Astrocyte (in vitro differentiated cells and primary cell): Measurements from ENCODE around the gene MYL7. TPM values are rescaled to one million over a fixed set of nuclear protein-coding genes. Genes with fewer than 3 reads are reported as not detected.

Experiments
- DNase-seq: peaks from one replicate; pipeline ENCODE4 v3.0.0-alpha.2; 2010; ENCODE audit warnings: low read depth
- FAIRE-seq: peaks from 2 replicates; lab custom pipeline; 2011; peaks lifted over from hg19 to GRCh38; lab: Jason Lieb, UNC
- H2AFZ ChIP-seq: 2 replicates; pipeline ENCODE4 v1.6.0; 2012; ENCODE audit warnings: low read depth, low read length, inconsistent platforms
- H3K27ac ChIP-seq: 2 replicates; pipeline ENCODE4 v1.5.1; 2011; ENCODE audit warnings: low read depth, low read length, inconsistent platforms
- H3K27me3 ChIP-seq: 2 replicates; pipeline ENCODE4 v1.6.0; 2011; ENCODE audit warnings: low read length, inconsistent platforms; ENCODE audit not compliant: insufficient read depth
- H3K36me3 ChIP-seq: 2 replicates; pipeline ENCODE4 v1.5.1; 2011; ENCODE audit warnings: low read length, inconsistent platforms; ENCODE audit not compliant: insufficient read depth
- H3K4me1 ChIP-seq: 2 replicates; pipeline ENCODE4 v1.5.1; 2011; ENCODE audit warnings: low read length, inconsistent platforms; ENCODE audit not compliant: insufficient read depth
- H3K4me2 ChIP-seq: 2 replicates; pipeline ENCODE4 v1.6.0; 2012; ENCODE audit warnings: low read length, inconsistent platforms
- H3K4me3 ChIP-seq: 2 replicates; pipeline ENCODE4 v1.5.1; 2011; ENCODE audit warnings: low read depth, mild to moderate bottlenecking, low read length, inconsistent platforms; ENCODE audit not compliant: insufficient read depth
- H3K79me2 ChIP-seq: 2 replicates; pipeline ENCODE4 v1.6.0; 2012; ENCODE audit warnings: mild to moderate bottlenecking, low read length, inconsistent platforms; ENCODE audit not compliant: insufficient read depth
- H3K9ac ChIP-seq: 2 replicates; pipeline ENCODE4 v1.6.0; 2012; ENCODE audit warnings: mild to moderate bottlenecking, low read length, inconsistent platforms
- H3K9me3 ChIP-seq: 2 replicates; pipeline ENCODE4 v1.5.1; 2012; ENCODE audit warnings: low read depth, mild to moderate bottlenecking, low read length, inconsistent platforms; ENCODE audit not compliant: insufficient read depth
- H4K20me1 ChIP-seq: 2 replicates; pipeline ENCODE4 v1.6.0; 2012; ENCODE audit warnings: low read length, inconsistent platforms; ENCODE audit not compliant: insufficient read depth
- H3K27ac Mint-ChIP-seq: one replicate; pipeline ENCODE4 v1.8.0; 2021; ENCODE audit warnings: mild to moderate bottlenecking, mixed read lengths; ENCODE audit not compliant: unreplicated experiment
- H3K27me3 Mint-ChIP-seq: one replicate; pipeline ENCODE4 v1.8.0; 2021; ENCODE audit warnings: low read depth, mixed read lengths; ENCODE audit not compliant: unreplicated experiment
- H3K36me3 Mint-ChIP-seq: one replicate; pipeline ENCODE4 v1.8.0; 2021; ENCODE audit warnings: low read depth, mixed read lengths; ENCODE audit not compliant: unreplicated experiment
- H3K4me1 Mint-ChIP-seq: one replicate; pipeline ENCODE4 v1.8.0; 2021; ENCODE audit warnings: low read depth, mixed read lengths; ENCODE audit not compliant: unreplicated experiment
- H3K4me3 Mint-ChIP-seq: one replicate; pipeline ENCODE4 v1.8.0; 2021; ENCODE audit warnings: mild to moderate bottlenecking, moderate library complexity, mixed read lengths; ENCODE audit not compliant: unreplicated experiment
- H3K9me3 Mint-ChIP-seq: one replicate; pipeline ENCODE4 v1.8.0; 2021; ENCODE audit warnings: mild to moderate bottlenecking, mixed read lengths; ENCODE audit not compliant: unreplicated experiment
- CTCF ChIP-seq: IDR thresholded peaks from 2 replicates; pipeline ENCODE4 v1.5.1; 2011; ENCODE audit warnings: low read depth, mild to moderate bottlenecking, inconsistent platforms, low read length, moderate library complexity; ENCODE audit not compliant: insufficient read depth
- EZH2 ChIP-seq: IDR thresholded peaks from 2 replicates; pipeline ENCODE4 v1.6.1; 2012; ENCODE audit warnings: mild to moderate bottlenecking, low read length, inconsistent platforms; ENCODE audit not compliant: insufficient read depth
- total RNA-seq: library from RNA; stranded (reverse); gene quantifications from 2 replicates; pipeline ENCODE4 v1.2.1, GENCODE V29; 2021

The MYL7 gene
- total RNA-seq, 1 donor from 2014 or later = 60.0 TPM

GRCh38 chr7:44139311-44140010 is 1.7 kb downstream of the MYL7 start:
- Histone ChIP-seq H3K27ac (no peak overlapping the region), H3K4me3 (no peak overlapping the region), H2AFZ (no peak overlapping the region), H3K9ac (no peak overlapping the region), H3K79me2 (no peaks in the 10 kb centered on the region), H4K20me1 (no peaks in the 10 kb centered on the region), H3K4me2 (no peak overlapping the region), H3K4me1 (no peaks in the 10 kb centered on the region), H3K9me3 (no peaks in the 10 kb centered on the region), H3K27me3 (no peaks in the 10 kb centered on the region), H3K36me3 (no peaks in the 10 kb centered on the region)
- peaks cover 5% of the 10 kb centered on the region for H3K4me1 Mint-ChIP-seq
- H3K36me3 Mint-ChIP-seq = no peaks in the 10 kb centered on the region
- no peaks in the 10 kb centered on the region for H3K9me3 Mint-ChIP-seq
- peaks cover 27% of the 10 kb centered on the region for H3K27me3 Mint-ChIP-seq
- no peak for TF ChIP-seq EZH2
- no peak for TF ChIP-seq CTCF
- no peak overlapping the region for H3K27ac Mint-ChIP-seq
- no peak overlapping the region for H3K4me3 Mint-ChIP-seq
- DNase-seq (no peak), FAIRE-seq (no peak)

- FAIRE-seq = no peak
- no peak overlapping the region for H3K27ac ChIP-seq
- no peak for DNase-seq
- H3K9ac ChIP-seq = no peak overlapping the region
- H2AFZ ChIP-seq = no peak overlapping the region
- no peaks in the 10 kb centered on the region for H3K4me1 ChIP-seq
- H3K4me3 Mint-ChIP-seq = no peak overlapping the region
- no peaks in the 10 kb centered on the region for H3K9me3 Mint-ChIP-seq
- H3K9me3 ChIP-seq = no peaks in the 10 kb centered on the region
- no peak overlapping the region for H3K4me3 ChIP-seq
- no peak for TF ChIP-seq EZH2
- no peak for TF ChIP-seq CTCF
- no peaks in the 10 kb centered on the region for H3K36me3 Mint-ChIP-seq
- H3K4me1 Mint-ChIP-seq = peaks cover 5% of the 10 kb centered on the region
- H3K27ac Mint-ChIP-seq = no peak overlapping the region
- H3K4me2 ChIP-seq = no peak overlapping the region
- peaks cover 22% of the 10 kb centered on the region for H3K27me3 Mint-ChIP-seq
- H3K79me2 ChIP-seq = no peaks in the 10 kb centered on the region
- no peaks in the 10 kb centered on the region for H3K27me3 ChIP-seq
- no peaks in the 10 kb centered on the region for H4K20me1 ChIP-seq
- H3K36me3 ChIP-seq = no peaks in the 10 kb centered on the region
These were observed 2.4 kb downstream of the MYL7 start for GRCh38 chr7:44138698-44139097.

- FAIRE-seq (no peak), DNase-seq (no peak)
- no peaks in the 10 kb centered on the region for H3K36me3 ChIP-seq
- H3K4me2 ChIP-seq = no peak overlapping the region
- H3K9ac ChIP-seq = no peak overlapping the region
- H3K4me1 ChIP-seq = no peaks in the 10 kb centered on the region
- Mint-ChIP-seq H3K4me3 (no peak overlapping the region), H3K27me3 (peaks cover 17% of the 10 kb centered on the region), H3K36me3 (no peaks in the 10 kb centered on the region), H3K9me3 (no peaks in the 10 kb centered on the region), H3K27ac (no peak overlapping the region), H3K4me1 (peaks cover 11% of the 10 kb centered on the region)
- no peak overlapping the region for H3K4me3 ChIP-seq
- TF ChIP-seq CTCF (no peak), EZH2 (no peak)
- no peak overlapping the region for H2AFZ ChIP-seq
- H3K27ac ChIP-seq = no peak overlapping the region
- no peaks in the 10 kb centered on the region for H3K9me3 ChIP-seq
- no peaks in the 10 kb centered on the region for H3K79me2 ChIP-seq
- H4K20me1 ChIP-seq = no peaks in the 10 kb centered on the region
- H3K27me3 ChIP-seq = no peaks in the 10 kb centered on the region
These were observed 4.4 kb downstream of the MYL7 start for GRCh38 chr7:44136731-44137130.
